ENCODE data around the gene B3GAT2. TPM values are rescaled to one million over a fixed set of nuclear protein-coding genes. Genes with fewer than 3 reads are reported as not detected.

B3GAT2 gene, protein sequence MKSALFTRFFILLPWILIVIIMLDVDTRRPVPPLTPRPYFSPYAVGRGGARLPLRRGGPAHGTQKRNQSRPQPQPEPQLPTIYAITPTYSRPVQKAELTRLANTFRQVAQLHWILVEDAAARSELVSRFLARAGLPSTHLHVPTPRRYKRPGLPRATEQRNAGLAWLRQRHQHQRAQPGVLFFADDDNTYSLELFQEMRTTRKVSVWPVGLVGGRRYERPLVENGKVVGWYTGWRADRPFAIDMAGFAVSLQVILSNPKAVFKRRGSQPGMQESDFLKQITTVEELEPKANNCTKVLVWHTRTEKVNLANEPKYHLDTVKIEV
- total RNA-seq: 0.02 TPM in 1 of 2 replicates, not detected in the other

GRCh38 chr6:70956451-70957283, at the start of gene B3GAT2:
B3GAT2 (minus strand) TSS chr6:70957060; CDS start chr6:70956429, 631 bp downstream.
- DNase-seq (ENCODE audit: low spot score): no peak
- peaks cover 3% of the 10 kb centered on the region for H3K36me3 Mint-ChIP-seq (ENCODE audit: low read depth)
- intact Hi-C loops (cut with micrococcal nuclease): loop anchor here (1.0 to 5.0 kb wide), 4 partner anchors 250 to 735 kb away; partner anchors contain the start of gene FAM135A
- no peaks in the 10 kb centered on the region for H3K9me3 Mint-ChIP-seq
- H3K4me3 Mint-ChIP-seq: peak within 1 kb of the TSS; percentile 78
- peaks cover 5% of the 10 kb centered on the region for H3K4me1 Mint-ChIP-seq (ENCODE audit: low read depth)
- no peak within 1 kb of the TSS for H3K27ac Mint-ChIP-seq
- H3K27me3 Mint-ChIP-seq (ENCODE audit: insufficient read depth): peaks cover 67% of the 10 kb centered on the region

GRCh38 chr6:70998148-70998547, 41.3 kb upstream of the B3GAT2 start:
- no peaks in the 10 kb centered on the region for H3K36me3 Mint-ChIP-seq (ENCODE audit: low read depth)
- intact Hi-C loops (cut with micrococcal nuclease): no loop called here
- no peak overlapping the region for H3K27ac Mint-ChIP-seq
- H3K4me1 Mint-ChIP-seq (ENCODE audit: low read depth): no peaks in the 10 kb centered on the region
- peaks cover 4% of the 10 kb centered on the region for H3K27me3 Mint-ChIP-seq (ENCODE audit: insufficient read depth)
- DNase-seq (ENCODE audit: low spot score): no peak
- no peaks in the 10 kb centered on the region for H3K9me3 Mint-ChIP-seq
- no peak overlapping the region for H3K4me3 Mint-ChIP-seq

- Mint-ChIP-seq H3K36me3 (ENCODE audit: low read depth) (no peaks in the 10 kb centered on the region), H3K4me1 (ENCODE audit: low read depth) (no peaks in the 10 kb centered on the region), H3K27me3 (ENCODE audit: insufficient read depth) (peaks cover 4% of the 10 kb centered on the region), H3K9me3 (no peaks in the 10 kb centered on the region), H3K27ac (no peak overlapping the region), H3K4me3 (no peak overlapping the region)
- intact Hi-C loops (cut with micrococcal nuclease): no loop called here
- DNase-seq (ENCODE audit: low spot score): no peak
Observed at GRCh38 chr6:70997379-70997778, 40.5 kb upstream of the B3GAT2 start.

DNA sequence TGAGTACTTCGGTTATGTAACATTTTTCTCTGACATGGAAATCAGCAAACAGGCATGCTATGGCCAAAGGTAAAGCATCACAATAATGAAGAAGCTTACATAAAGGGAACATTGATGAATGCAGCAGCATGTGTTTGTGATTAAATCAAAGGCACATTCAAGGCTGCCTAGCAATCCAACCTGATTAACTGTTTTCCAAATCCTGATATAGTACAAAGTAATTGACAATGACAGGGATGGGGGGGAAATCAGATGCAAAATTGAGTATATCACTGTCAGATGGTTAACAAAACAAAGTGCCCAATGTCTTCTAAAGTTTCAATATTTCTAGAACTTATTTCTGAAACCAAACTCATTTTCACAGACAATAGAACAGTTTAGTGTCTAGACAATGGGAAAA, 39.2 kb upstream of the B3GAT2 start:
- H3K4me3 Mint-ChIP-seq: no peak overlapping the region
- DNase-seq (ENCODE audit: low spot score): no peak
- no peaks in the 10 kb centered on the region for H3K36me3 Mint-ChIP-seq (ENCODE audit: low read depth)
- intact Hi-C loops (cut with micrococcal nuclease): no loop called here
- no peak overlapping the region for H3K27ac Mint-ChIP-seq
- H3K4me1 Mint-ChIP-seq (ENCODE audit: low read depth): no peaks in the 10 kb centered on the region
- peaks cover 4% of the 10 kb centered on the region for H3K27me3 Mint-ChIP-seq (ENCODE audit: insufficient read depth)
- no peaks in the 10 kb centered on the region for H3K9me3 Mint-ChIP-seq

- H3K4me3 Mint-ChIP-seq: no peak overlapping the region
- H3K4me1 Mint-ChIP-seq (ENCODE audit: low read depth): no peaks in the 10 kb centered on the region
- no peaks in the 10 kb centered on the region for H3K36me3 Mint-ChIP-seq (ENCODE audit: low read depth)
- intact Hi-C loops (cut with micrococcal nuclease): no loop called here
- no peak for DNase-seq (ENCODE audit: low spot score)
- peaks cover 4% of the 10 kb centered on the region for H3K27me3 Mint-ChIP-seq (ENCODE audit: insufficient read depth)
- no peak overlapping the region for H3K27ac Mint-ChIP-seq
- H3K9me3 Mint-ChIP-seq: no peaks in the 10 kb centered on the region
Observed at GRCh38 chr6:70995411-70995810, 38.6 kb upstream of the B3GAT2 start.

GRCh38 chr6:70991253-70991652, 34.4 kb upstream of the B3GAT2 start:
- intact Hi-C loops (cut with micrococcal nuclease): no loop called here
- DNase-seq (ENCODE audit: low spot score): no peak
- no peaks in the 10 kb centered on the region for H3K9me3 Mint-ChIP-seq
- H3K4me1 Mint-ChIP-seq (ENCODE audit: low read depth): no peaks in the 10 kb centered on the region
- no peaks in the 10 kb centered on the region for H3K36me3 Mint-ChIP-seq (ENCODE audit: low read depth)
- H3K27ac Mint-ChIP-seq: no peak overlapping the region
- peaks cover 2% of the 10 kb centered on the region for H3K27me3 Mint-ChIP-seq (ENCODE audit: insufficient read depth)
- no peak overlapping the region for H3K4me3 Mint-ChIP-seq

- Mint-ChIP-seq H3K4me3 (no peak overlapping the region), H3K4me1 (ENCODE audit: low read depth) (no peaks in the 10 kb centered on the region), H3K27me3 (ENCODE audit: insufficient read depth) (no peaks in the 10 kb centered on the region), H3K36me3 (ENCODE audit: low read depth) (no peaks in the 10 kb centered on the region), H3K27ac (no peak overlapping the region), H3K9me3 (no peaks in the 10 kb centered on the region)
- no peak for DNase-seq (ENCODE audit: low spot score)
- intact Hi-C loops (cut with micrococcal nuclease): no loop called here
Observed at GRCh38 chr6:70985156-70985555, 28.3 kb upstream of the B3GAT2 start.

DNA sequence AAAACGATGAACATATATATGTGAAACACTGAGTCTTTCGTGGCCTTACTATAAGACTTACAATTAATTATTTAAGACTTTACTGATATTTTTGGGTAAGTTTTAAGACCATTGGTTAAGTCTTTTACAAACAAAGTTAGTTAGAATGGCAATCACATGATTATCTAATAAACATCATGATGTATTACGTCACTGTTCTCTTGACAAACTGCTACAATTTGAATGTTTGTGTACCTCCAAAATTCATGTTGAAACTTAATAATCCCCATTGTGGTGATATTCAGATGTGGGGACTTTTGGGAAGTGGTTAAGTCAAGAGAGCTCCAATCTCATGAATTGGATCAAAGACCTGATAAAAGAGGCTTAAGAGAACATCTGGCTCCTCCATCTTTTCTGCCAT, 25.9 kb upstream of the B3GAT2 start:
- Mint-ChIP-seq H3K4me3 (no peak overlapping the region), H3K27ac (no peak overlapping the region), H3K9me3 (peaks cover 4% of the 10 kb centered on the region), H3K36me3 (ENCODE audit: low read depth) (no peaks in the 10 kb centered on the region), H3K4me1 (ENCODE audit: low read depth) (no peaks in the 10 kb centered on the region), H3K27me3 (ENCODE audit: insufficient read depth) (peaks cover 3% of the 10 kb centered on the region)
- no peak for DNase-seq (ENCODE audit: low spot score)
- intact Hi-C loops (cut with micrococcal nuclease): no loop called here

GRCh38 chr6:70980727-70981126, 23.9 kb upstream of the B3GAT2 start:
- Mint-ChIP-seq H3K36me3 (ENCODE audit: low read depth) (no peaks in the 10 kb centered on the region), H3K27me3 (ENCODE audit: insufficient read depth) (peaks cover 3% of the 10 kb centered on the region), H3K4me1 (ENCODE audit: low read depth) (no peaks in the 10 kb centered on the region), H3K4me3 (no peak overlapping the region), H3K9me3 (peaks cover 4% of the 10 kb centered on the region), H3K27ac (no peak overlapping the region)
- DNase-seq (ENCODE audit: low spot score): no peak
- intact Hi-C loops (cut with micrococcal nuclease): no loop called here

GRCh38 chr6:70973604-70974003, 16.7 kb upstream of the B3GAT2 start:
- H3K4me3 Mint-ChIP-seq: no peak overlapping the region
- no peak for DNase-seq (ENCODE audit: low spot score)
- H3K27ac Mint-ChIP-seq: no peak overlapping the region
- intact Hi-C loops (cut with micrococcal nuclease): no loop called here
- H3K9me3 Mint-ChIP-seq: no peaks in the 10 kb centered on the region
- no peaks in the 10 kb centered on the region for H3K36me3 Mint-ChIP-seq (ENCODE audit: low read depth)
- no peaks in the 10 kb centered on the region for H3K4me1 Mint-ChIP-seq (ENCODE audit: low read depth)
- peaks cover 2% of the 10 kb centered on the region for H3K27me3 Mint-ChIP-seq (ENCODE audit: insufficient read depth)

DNA sequence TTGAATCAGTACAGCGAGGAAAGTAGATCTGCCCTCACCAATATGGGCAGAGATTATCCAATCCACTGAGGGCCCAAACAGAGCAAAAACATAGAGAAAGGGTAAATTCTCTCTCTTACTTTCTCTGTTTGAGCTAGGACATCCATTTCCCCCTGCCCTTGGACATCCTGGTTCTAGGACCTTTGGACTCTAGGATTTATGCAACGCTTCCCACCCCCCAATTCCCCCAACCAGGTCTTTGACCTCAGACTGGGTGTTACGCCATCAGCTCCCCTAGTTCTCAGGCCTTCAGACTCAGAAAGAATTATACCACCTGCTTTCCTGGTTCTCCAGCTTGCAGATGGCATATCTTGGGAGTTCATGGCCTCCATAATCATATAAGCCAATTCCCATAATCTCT, 10.2 kb upstream of the B3GAT2 start:
- no peak for DNase-seq (ENCODE audit: low spot score)
- Mint-ChIP-seq H3K27me3 (ENCODE audit: insufficient read depth) (no peaks in the 10 kb centered on the region), H3K9me3 (no peaks in the 10 kb centered on the region), H3K36me3 (ENCODE audit: low read depth) (no peaks in the 10 kb centered on the region), H3K4me3 (no peak overlapping the region), H3K4me1 (ENCODE audit: low read depth) (no peaks in the 10 kb centered on the region), H3K27ac (no peak overlapping the region)
- intact Hi-C loops (cut with micrococcal nuclease): no loop called here

GRCh38 chr6:70957284-70957617, 391 bp upstream of the B3GAT2 start:
- peaks cover 3% of the 10 kb centered on the region for H3K36me3 Mint-ChIP-seq (ENCODE audit: low read depth)
- no peak overlapping the region for H3K4me3 Mint-ChIP-seq
- H3K27ac Mint-ChIP-seq: no peak overlapping the region
- no peak for DNase-seq (ENCODE audit: low spot score)
- no peaks in the 10 kb centered on the region for H3K9me3 Mint-ChIP-seq
- H3K27me3 Mint-ChIP-seq (ENCODE audit: insufficient read depth): peaks cover 67% of the 10 kb centered on the region
- intact Hi-C loops (cut with micrococcal nuclease): loop anchor here (5.0 kb wide), 1 partner anchor 645 kb away; no protein-coding TSS in a partner anchor
- H3K4me1 Mint-ChIP-seq (ENCODE audit: low read depth): peaks cover 5% of the 10 kb centered on the region

- intact Hi-C loops (cut with micrococcal nuclease): loop anchor here (1.0 to 5.0 kb wide), 4 partner anchors 250 to 735 kb away; partner anchors contain the start of gene FAM135A
- Mint-ChIP-seq H3K27me3 (ENCODE audit: insufficient read depth) (peaks cover 67% of the 10 kb centered on the region), H3K4me3 (peak overlapping the region; percentile 78), H3K36me3 (ENCODE audit: low read depth) (peaks cover 3% of the 10 kb centered on the region), H3K27ac (no peak overlapping the region), H3K4me1 (ENCODE audit: low read depth) (peaks cover 5% of the 10 kb centered on the region), H3K9me3 (no peaks in the 10 kb centered on the region)
- DNase-seq (ENCODE audit: low spot score): no peak
Observed at GRCh38 chr6:70956191-70956450, 739 bp downstream of the B3GAT2 start.
